Measurements from ENCODE around the gene AP4M1. TPM values are rescaled to one million over a fixed set of nuclear protein-coding genes. Genes with fewer than 3 reads are reported as not detected.

AP4M1 gene
- total and polyA plus RNA-seq, 5 experiments from 2014 or later, result 1.7 to 10.9 (median 3.6) TPM

DNA sequence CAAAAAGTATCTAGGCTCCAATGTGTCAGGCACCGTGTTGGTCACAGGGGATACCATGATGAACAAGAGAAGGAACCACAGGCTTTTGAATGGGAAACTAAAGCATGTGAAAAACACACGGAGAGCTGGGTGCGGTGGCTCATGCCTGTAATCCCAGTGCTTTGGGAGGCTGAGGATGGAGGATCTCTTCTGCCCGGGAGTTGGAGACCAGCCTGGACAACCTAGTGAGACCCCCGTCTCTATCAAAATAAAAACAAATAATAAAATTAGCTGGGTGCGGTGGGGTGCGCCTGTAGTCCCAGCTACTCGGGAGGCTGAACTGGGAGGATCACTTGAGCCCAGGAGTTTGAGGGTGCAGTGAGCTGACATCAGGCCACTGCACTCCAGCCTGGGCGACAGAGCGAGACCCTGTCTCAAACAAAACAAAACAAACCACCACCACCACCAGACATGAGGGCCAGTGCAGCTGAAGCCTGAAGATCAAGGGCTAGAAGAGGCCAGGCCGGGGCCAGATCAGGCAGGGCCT is 13.3 kb upstream of the AP4M1 start:
- POLR2A ChIA-PET, result interaction anchor here (0.8 to 5.0 kb wide), 12 partner anchors 9 to 342 kb away, joined by 3 to 68 read pairs (median 4); partner anchors contain the start of genes AP4M1, GJC3, LAMTOR4 and MBLAC1
- DNase-seq (no peak), ATAC-seq (peak; percentile 21 to 27)
- no peaks in the 10 kb centered on the region for H3K9me3 Mint-ChIP-seq
- peak overlapping the region; percentile 80 to 92 (median 90) for H3K4me3 Mint-ChIP-seq
- H3K27ac Mint-ChIP-seq, result peak overlapping the region; percentile 92 to 98 (median 95)
- peaks cover 10 to 31% (median 19%) of the 10 kb centered on the region in 4 donors for H3K4me1 Mint-ChIP-seq
- peaks cover 6 to 34% (median 7%) of the 10 kb centered on the region in 3 donors for H3K36me3 Mint-ChIP-seq
- H3K27me3 Mint-ChIP-seq, result no peaks in the 10 kb centered on the region

DNA sequence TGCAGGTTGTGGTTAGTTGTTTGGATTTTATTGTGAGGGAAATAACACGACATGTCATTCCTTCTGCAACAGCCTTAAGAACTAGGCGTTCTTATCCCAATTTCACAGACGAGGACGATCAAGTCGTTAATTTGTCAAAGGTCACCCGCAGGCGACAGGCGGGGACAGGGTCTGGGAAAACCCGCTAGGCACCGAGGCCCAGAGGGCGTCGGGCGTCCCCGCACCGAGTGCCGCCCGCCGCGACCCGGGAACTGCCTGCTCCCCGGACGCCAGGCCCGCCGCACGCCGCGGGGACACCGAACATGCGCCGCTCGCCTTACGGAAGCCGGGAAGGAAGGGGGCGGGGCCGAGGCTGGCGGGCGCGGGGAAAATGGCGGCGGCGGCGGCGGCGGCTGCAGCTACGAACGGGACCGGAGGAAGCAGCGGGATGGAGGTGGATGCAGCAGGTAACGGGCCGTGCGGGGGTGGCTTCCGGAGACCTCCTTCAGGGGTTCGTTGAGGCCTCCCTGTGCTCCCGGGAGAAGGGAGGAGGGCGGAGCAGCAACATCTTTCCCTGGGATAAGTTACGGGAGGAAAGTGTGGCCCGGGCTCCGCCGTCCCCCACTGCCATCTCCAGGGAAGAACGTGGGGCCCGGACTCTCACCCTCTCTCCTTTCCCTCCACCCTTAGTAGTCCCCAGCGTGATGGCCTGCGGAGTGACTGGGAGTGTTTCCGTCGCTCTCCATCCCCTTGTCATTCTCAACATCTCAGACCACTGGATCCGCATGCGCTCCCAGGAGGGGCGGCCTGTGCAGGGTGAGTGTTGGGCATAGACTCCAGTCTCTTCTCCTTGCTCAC is 12.6 kb upstream of the AP4M1 start, which contains the start of gene COPS6:
TSS of gene COPS6 (plus strand) at position 349 of the 837 bp plus-strand sequence. CDS start at position 371, 22 bp downstream.
- H3K36me3 Mint-ChIP-seq, result peaks cover 7 to 41% (median 8%) of the 10 kb centered on the region in 3 donors
- H3K4me3 Mint-ChIP-seq, result peak within 1 kb of the TSS; percentile 80 to 92 (median 90)
- no peaks in the 10 kb centered on the region for H3K9me3 Mint-ChIP-seq
- POLR2A ChIA-PET, result interaction anchor here (0.8 to 5.0 kb wide), 15 partner anchors 10 to 346 kb away, joined by 3 to 68 read pairs (median 4); partner anchors contain the start of genes AP4M1, GJC3, LAMTOR4 and MBLAC1
- peak; percentile 82 to 90 for ATAC-seq
- H3K27ac Mint-ChIP-seq, result peak within 1 kb of the TSS; percentile 92 to 98 (median 95)
- H3K27me3 Mint-ChIP-seq, result no peaks in the 10 kb centered on the region
- peaks cover 13 to 28% (median 22%) of the 10 kb centered on the region in 4 donors for H3K4me1 Mint-ChIP-seq
- peak; percentile 71 to 92 (median 86) for DNase-seq

DNA sequence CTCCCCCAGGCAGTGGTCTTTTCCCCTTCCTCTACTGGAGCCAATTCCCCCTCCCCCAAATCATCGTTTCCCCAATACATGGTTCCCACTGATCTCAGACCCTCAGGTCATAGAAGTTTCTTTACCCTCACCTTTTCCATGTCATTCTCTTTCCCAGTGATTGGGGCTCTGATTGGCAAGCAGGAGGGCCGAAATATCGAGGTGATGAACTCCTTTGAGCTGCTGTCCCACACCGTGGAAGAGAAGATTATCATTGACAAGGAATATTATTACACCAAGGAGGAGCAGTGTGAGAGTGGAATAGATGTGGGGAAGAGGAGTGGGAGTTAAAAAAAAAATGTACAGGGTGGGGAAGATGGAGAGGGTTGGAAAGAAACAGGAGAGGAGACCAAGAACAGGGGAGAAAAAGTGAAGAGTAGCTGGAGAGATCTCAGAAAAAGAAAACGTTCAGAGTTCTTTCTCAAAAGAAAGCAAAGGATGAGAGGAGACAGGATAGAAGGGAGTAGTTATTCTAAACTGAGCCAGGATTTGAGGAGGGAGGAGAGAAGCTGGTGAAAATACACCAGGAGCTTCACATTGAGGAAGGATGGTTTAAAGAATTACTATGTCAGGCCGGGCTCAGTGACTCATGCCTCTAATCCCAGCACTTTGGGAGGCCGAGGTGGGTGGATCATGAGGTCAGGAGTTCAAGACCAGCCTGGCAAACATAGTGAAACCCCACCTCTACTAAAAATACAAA is 11.8 kb upstream of the AP4M1 start:
- no peaks in the 10 kb centered on the region for H3K27me3 Mint-ChIP-seq
- peaks cover 13 to 28% (median 22%) of the 10 kb centered on the region in 4 donors for H3K4me1 Mint-ChIP-seq
- peaks cover 7 to 49% (median 8%) of the 10 kb centered on the region in 3 donors for H3K36me3 Mint-ChIP-seq
- POLR2A ChIA-PET, result interaction anchor here (1.0 to 5.0 kb wide), 8 partner anchors 10 to 345 kb away, joined by 3 to 68 read pairs (median 3); partner anchors contain the start of genes AP4M1, MBLAC1 and MCM7
- no peak for ATAC-seq
- no peak for DNase-seq
- H3K4me3 Mint-ChIP-seq, result peak overlapping the region; percentile 80 to 92 (median 90)
- H3K9me3 Mint-ChIP-seq, result no peaks in the 10 kb centered on the region
- H3K27ac Mint-ChIP-seq, result peak overlapping the region; percentile 92 to 98 (median 93)

DNA sequence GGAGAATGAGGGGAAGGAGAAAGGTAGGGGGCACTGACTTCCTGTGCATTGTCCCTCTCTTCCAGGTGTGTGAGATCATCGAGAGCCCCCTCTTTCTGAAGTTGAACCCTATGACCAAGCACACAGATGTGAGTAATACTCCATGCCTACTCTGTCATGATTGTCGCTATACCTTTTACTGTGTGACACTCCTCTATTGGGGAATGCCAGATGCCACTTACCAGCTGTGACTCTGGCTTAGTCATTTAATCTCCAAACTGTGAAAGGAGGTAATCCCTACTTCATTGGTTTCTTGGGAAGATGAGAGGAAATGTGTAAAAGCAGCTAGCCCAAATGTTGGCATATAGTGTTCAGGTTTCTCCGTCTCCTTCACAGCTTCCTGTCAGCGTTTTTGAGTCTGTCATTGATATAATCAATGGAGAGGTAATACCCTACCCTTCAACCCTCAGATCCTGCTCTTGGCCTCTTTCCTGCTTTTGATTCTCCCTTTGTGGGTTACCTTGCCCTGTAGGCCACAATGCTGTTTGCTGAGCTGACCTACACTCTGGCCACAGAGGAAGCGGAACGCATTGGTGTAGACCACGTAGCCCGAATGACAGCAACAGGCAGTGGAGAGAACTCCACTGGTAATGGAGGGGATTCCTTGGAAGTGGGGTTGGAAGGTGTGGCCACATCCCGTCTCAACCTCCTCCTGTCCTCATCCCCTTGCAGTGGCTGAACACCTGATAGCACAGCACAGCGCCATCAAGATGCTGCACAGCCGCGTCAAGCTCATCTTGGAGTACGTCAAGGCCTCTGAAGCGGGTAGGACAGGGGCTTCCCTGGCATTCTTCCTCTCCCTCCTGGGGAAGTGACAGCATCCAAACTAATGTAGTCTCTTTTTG is 10.7 kb upstream of the AP4M1 start:
- Mint-ChIP-seq H3K27me3 (no peaks in the 10 kb centered on the region), H3K36me3 (peaks cover 7 to 60% (median 15%) of the 10 kb centered on the region in 3 donors), H3K27ac (peak overlapping the region in 7 of 10 donors; percentile 35 to 92 (median 60)), H3K9me3 (no peaks in the 10 kb centered on the region), H3K4me1 (peaks cover 15 to 28% (median 25%) of the 10 kb centered on the region in 4 donors), H3K4me3 (peak overlapping the region in 8 of 10 donors; percentile 35 to 91 (median 79))
- DNase-seq, result no peak
- POLR2A ChIA-PET, result interaction anchor here (0.7 to 5.0 kb wide), 6 partner anchors 8 to 130 kb away, joined by 3 to 68 read pairs (median 5); partner anchors contain the start of genes AP4M1, MBLAC1 and MCM7
- ATAC-seq, result no peak

DNA sequence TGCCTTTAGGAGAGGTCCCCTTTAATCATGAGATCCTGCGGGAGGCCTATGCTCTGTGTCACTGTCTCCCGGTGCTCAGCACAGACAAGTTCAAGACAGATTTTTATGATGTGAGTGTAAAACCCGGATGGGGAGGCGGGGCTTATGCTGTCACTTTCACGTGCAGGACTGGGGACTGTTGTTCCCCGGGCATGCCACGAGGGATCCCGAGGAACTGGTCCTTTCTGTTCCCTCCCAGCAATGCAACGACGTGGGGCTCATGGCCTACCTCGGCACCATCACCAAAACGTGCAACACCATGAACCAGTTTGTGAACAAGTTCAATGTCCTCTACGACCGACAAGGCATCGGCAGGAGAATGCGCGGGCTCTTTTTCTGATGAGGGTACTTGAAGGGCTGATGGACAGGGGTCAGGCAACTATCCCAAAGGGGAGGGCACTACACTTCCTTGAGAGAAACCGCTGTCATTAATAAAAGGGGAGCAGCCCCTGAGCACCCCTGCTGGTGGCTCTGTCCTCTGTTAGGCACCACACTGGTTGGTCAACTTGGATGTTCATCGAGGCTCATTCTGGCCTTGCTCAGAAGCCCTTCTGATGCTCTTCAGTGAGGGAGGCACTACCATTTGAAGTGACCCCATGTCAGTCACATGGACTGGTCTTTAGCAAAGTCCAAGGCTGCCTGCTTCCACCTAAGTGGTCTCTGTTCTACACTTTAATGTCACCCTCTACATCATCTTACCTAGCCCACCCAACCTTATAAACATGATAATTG is 9.8 kb upstream of the AP4M1 start:
- DNase-seq (no peak), ATAC-seq (no peak)
- Mint-ChIP-seq H3K27ac (peak overlapping the region in 6 of 10 donors; percentile 36 to 79 (median 47)), H3K4me1 (peaks cover 16 to 30% (median 25%) of the 10 kb centered on the region in 4 donors), H3K27me3 (no peaks in the 10 kb centered on the region), H3K4me3 (peak overlapping the region in 3 of 10 donors; percentile 15 to 28 (median 24)), H3K9me3 (no peaks in the 10 kb centered on the region), H3K36me3 (peaks cover 7 to 69% (median 15%) of the 10 kb centered on the region in 3 donors)
- POLR2A ChIA-PET, result interaction anchor here (1.1 kb wide), 1 partner anchor 29 kb away, joined by 4 read pairs; no protein-coding TSS in a partner anchor

DNA sequence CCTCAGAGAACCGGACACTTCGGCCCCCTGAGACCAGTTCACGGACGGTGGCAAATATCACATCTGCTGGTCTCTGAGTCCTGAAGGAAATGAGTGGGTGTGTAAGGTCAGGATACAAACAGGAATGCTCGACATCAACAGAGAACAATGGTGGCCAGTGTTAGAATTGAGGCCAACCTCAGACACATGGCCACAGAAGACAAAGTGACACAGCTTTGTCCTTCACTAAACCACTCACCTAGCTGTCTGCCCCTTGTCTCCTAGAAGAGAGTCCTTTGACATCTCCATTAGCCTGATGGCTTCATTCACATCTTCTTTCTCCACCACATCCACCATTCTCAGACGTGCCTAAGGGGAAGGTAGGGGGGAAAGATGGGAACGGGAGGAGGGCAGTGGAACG is 8.4 kb upstream of the AP4M1 start:
- DNase-seq (no peak), ATAC-seq (no peak)
- H3K9me3 Mint-ChIP-seq, result no peaks in the 10 kb centered on the region
- H3K27me3 Mint-ChIP-seq, result no peaks in the 10 kb centered on the region
- H3K4me1 Mint-ChIP-seq, result peaks cover 20 to 40% (median 25%) of the 10 kb centered on the region in 4 donors
- peak overlapping the region in 3 of 10 donors; percentile 18 to 71 (median 19) for H3K27ac Mint-ChIP-seq
- H3K36me3 Mint-ChIP-seq, result peaks cover 10 to 83% (median 20%) of the 10 kb centered on the region in 3 donors
- POLR2A ChIA-PET, result no interaction called here
- H3K4me3 Mint-ChIP-seq, result no peak overlapping the region

DNA sequence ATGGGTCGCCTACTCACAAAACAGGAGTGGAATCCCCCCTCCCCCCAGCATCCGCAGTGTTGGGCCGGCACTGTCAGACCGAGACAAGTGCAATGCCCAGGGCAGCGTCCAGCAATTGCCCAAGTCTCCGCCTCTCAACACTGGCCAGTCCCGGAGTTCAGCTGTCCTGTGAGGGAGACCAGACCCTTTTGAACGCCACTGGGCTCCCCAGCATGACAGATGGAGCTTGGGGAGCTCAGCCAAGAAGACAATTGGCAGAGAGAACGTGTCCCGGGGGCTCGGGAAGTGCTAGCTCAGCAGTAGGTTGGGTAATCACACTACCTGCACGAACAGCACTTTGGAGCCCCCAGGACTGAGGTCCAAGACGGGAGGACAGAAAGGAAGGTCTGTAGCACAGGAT is 7.9 kb upstream of the AP4M1 start:
- Mint-ChIP-seq H3K4me3 (no peak overlapping the region), H3K9me3 (no peaks in the 10 kb centered on the region), H3K4me1 (peaks cover 20 to 44% (median 25%) of the 10 kb centered on the region in 4 donors), H3K27me3 (no peaks in the 10 kb centered on the region), H3K27ac (peak overlapping the region in 1 of 10 donors; percentile 19), H3K36me3 (peaks cover 12 to 88% (median 23%) of the 10 kb centered on the region in 3 donors)
- no peak for DNase-seq
- ATAC-seq, result no peak
- POLR2A ChIA-PET, result interaction anchor here (0.6 kb wide), 1 partner anchor 12 kb away, joined by 3 read pairs; the partner anchor contains the start of gene ZNF3

DNA sequence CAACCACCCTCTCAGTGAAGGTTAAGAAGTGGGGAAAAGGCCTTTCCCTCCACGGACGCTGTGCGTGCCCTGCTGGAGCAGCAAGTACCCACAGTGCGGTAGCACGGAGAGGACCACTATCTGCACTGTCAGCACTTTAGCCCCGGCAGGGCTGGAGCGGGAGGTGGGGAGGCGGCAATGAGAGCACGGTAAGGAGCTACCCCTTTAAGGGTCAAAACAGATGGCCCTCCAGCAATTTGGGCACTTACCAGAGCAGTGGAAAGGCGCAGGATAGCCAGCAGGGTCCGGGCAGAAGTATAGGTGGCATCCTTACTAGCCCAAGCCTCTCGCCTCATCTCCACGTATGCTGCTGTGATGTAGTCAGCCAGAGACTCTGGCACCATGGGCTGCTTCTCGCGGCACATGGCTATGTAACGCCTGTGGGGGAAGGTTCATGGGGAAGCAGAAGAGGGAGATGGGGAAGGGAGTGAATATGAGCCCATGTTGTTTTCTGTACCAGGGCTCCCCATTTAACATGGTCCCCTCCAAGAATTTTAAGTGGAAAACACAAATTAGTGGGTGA is 7.4 kb upstream of the AP4M1 start:
- H3K4me3 Mint-ChIP-seq, result no peak overlapping the region
- no peaks in the 10 kb centered on the region for H3K9me3 Mint-ChIP-seq
- H3K27me3 Mint-ChIP-seq, result no peaks in the 10 kb centered on the region
- peak overlapping the region in 1 of 10 donors; percentile 17 for H3K27ac Mint-ChIP-seq
- H3K4me1 Mint-ChIP-seq, result peaks cover 24 to 49% (median 28%) of the 10 kb centered on the region in 4 donors
- DNase-seq (no peak), ATAC-seq (no peak)
- peaks cover 12 to 93% (median 28%) of the 10 kb centered on the region in 3 donors for H3K36me3 Mint-ChIP-seq
- POLR2A ChIA-PET, result interaction anchor here (0.6 to 1.1 kb wide), 2 partner anchors 12 to 33 kb away, joined by 3 read pairs; partner anchors contain the start of genes MBLAC1 and ZNF3

DNA sequence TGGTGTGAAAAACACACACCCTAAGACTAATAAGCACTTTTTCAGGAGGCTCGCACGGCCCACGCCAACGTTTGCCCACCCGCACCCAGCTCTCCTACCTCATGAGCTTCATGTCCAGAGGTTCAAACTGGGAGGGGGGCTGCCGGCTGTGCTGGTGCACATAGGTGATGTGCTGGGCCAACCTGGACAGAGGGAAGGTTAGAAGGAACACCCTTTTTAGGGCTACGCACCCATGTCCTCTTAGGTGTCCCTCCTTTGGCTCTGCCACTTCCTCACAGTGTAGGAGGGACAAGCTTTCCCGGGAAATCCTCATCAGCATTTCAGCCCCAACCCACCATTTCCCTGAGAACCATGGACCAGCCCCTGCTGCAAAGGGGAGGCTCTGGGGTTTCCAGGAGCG is 6.2 kb upstream of the AP4M1 start:
- Mint-ChIP-seq H3K9me3 (no peaks in the 10 kb centered on the region), H3K27ac (peak overlapping the region in 3 of 10 donors; percentile 13 to 72 (median 55)), H3K36me3 (peaks cover 12 to 94% (median 37%) of the 10 kb centered on the region in 3 donors), H3K27me3 (no peaks in the 10 kb centered on the region), H3K4me3 (no peak overlapping the region), H3K4me1 (peaks cover 24 to 49% (median 32%) of the 10 kb centered on the region in 4 donors)
- ATAC-seq, result no peak
- POLR2A ChIA-PET, result interaction anchor here (0.6 to 1.1 kb wide), 2 partner anchors 31 to 68 kb away, joined by 3 to 5 read pairs; partner anchors contain the start of gene MBLAC1
- no peak for DNase-seq

DNA sequence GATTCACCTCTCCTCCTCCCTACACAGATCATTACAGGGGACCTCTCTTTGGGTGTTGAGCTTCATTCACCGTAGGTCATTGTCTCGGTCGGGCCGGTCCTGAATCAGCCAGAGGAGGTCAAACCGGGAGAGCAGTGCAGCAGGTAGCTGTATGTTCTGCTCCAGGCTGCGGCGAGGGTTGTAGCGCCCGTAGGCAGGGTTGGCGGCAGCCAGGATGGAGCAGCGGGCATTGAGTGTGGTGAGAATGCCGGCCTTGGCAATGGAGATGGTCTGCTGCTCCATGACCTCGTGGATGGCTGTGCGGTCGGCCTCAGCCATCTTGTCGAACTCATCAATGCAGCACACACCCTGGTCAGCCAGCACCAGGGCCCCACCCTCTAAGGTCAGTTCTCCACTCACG is 5.7 kb upstream of the AP4M1 start:
- Mint-ChIP-seq H3K27ac (peak overlapping the region in 3 of 10 donors; percentile 24 to 72 (median 55)), H3K9me3 (no peaks in the 10 kb centered on the region), H3K27me3 (no peaks in the 10 kb centered on the region), H3K4me1 (peaks cover 22 to 47% (median 32%) of the 10 kb centered on the region in 4 donors), H3K4me3 (peak overlapping the region in 2 of 10 donors; percentile 25 to 36), H3K36me3 (peaks cover 12 to 90% (median 37%) of the 10 kb centered on the region in 3 donors)
- DNase-seq, result no peak
- POLR2A ChIA-PET, result interaction anchor here (0.6 kb wide), 1 partner anchor 68 kb away, joined by 5 read pairs; no protein-coding TSS in a partner anchor
- no peak for ATAC-seq

All from naive thymus-derived CD8-positive, alpha-beta T cell (primary cell).